ENCODE measurements around the gene PXK.
A peak's percentile ranks its signal among the peaks of the same experiment; 100 is the strongest.

Gene PXK

DNA sequence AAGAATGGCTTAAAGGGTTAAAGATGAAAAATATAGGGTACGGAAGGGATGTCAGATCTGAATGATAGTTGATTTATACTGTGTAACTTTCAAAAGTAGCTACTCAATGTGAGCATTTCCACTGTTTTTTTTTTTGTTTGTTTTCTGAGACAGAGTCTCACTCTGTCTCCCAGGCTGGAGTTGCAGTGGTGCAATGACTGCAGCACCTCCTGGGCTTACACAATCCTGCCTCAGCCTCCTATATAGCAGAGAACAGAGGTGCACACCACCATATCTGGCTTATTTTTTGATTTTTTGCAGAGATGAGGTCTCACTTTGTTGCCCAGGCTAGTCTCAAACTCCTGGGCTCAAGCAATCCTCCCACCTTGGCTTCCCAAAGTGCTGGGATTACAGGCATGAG, 9.9 kb upstream of the PXK start:
- H3K9ac ChIP-seq (ENCODE audit: low read depth in 1 of 2, low read length in 2 of 2) = no peak overlapping the region
- H3K27ac ChIP-seq (ENCODE audit: low read depth, low read length) = no peak overlapping the region
- H3K4me1 ChIP-seq (ENCODE audit: control insufficient read depth in 1 of 2, insufficient read depth in 2 of 2, low read length in 2 of 2) = peaks cover 4 to 19% of the 10 kb centered on the region in 2 donors
- peaks cover 3 to 19% of the 10 kb centered on the region in 2 donors for H3K36me3 ChIP-seq (ENCODE audit: control insufficient read depth in 1 of 2, insufficient read depth in 2 of 2, low read length in 2 of 2)
- H3K9me3 ChIP-seq (ENCODE audit: control insufficient read depth in 1 of 2, low read length in 2 of 2) = no peaks in the 10 kb centered on the region
- H3K4me3 ChIP-seq (ENCODE audit: low read depth in 1 of 2, low read length in 2 of 2) = no peak overlapping the region
- no peaks in the 10 kb centered on the region for H3K27me3 ChIP-seq (ENCODE audit: control insufficient read depth in 1 of 2, insufficient read depth in 2 of 2, low read length in 2 of 2)

- Histone ChIP-seq H3K4me3 (ENCODE audit: low read depth in 1 of 2, low read length in 2 of 2) (no peak overlapping the region), H3K36me3 (ENCODE audit: control insufficient read depth in 1 of 2, insufficient read depth in 2 of 2, low read length in 2 of 2) (peaks cover 0 to 10% of the 10 kb centered on the region in 2 donors), H3K9ac (ENCODE audit: low read depth in 1 of 2, low read length in 2 of 2) (no peak overlapping the region), H3K27me3 (ENCODE audit: control insufficient read depth in 1 of 2, insufficient read depth in 2 of 2, low read length in 2 of 2) (no peaks in the 10 kb centered on the region), H3K27ac (ENCODE audit: low read depth, low read length) (no peak overlapping the region), H3K9me3 (ENCODE audit: control insufficient read depth in 1 of 2, low read length in 2 of 2) (no peaks in the 10 kb centered on the region), H3K4me1 (ENCODE audit: control insufficient read depth in 1 of 2, insufficient read depth in 2 of 2, low read length in 2 of 2) (peaks cover 4 to 19% of the 10 kb centered on the region in 2 donors)
Observed at GRCh38 chr3:58323529-58324390, 8.9 kb upstream of the PXK start.

- no peaks in the 10 kb centered on the region for H3K27me3 ChIP-seq (ENCODE audit: control insufficient read depth in 1 of 2, insufficient read depth in 2 of 2, low read length in 2 of 2)
- peaks cover 4 to 19% of the 10 kb centered on the region in 2 donors for H3K4me1 ChIP-seq (ENCODE audit: control insufficient read depth in 1 of 2, insufficient read depth in 2 of 2, low read length in 2 of 2)
- H3K9ac ChIP-seq (ENCODE audit: low read depth in 1 of 2, low read length in 2 of 2) = no peak overlapping the region
- no peaks in the 10 kb centered on the region for H3K9me3 ChIP-seq (ENCODE audit: control insufficient read depth in 1 of 2, low read length in 2 of 2)
- H3K27ac ChIP-seq (ENCODE audit: low read depth, low read length) = peak overlapping the region; percentile 44
- no peak overlapping the region for H3K4me3 ChIP-seq (ENCODE audit: low read depth in 1 of 2, low read length in 2 of 2)
- H3K36me3 ChIP-seq (ENCODE audit: control insufficient read depth in 1 of 2, insufficient read depth in 2 of 2, low read length in 2 of 2) = peaks cover 0 to 2% of the 10 kb centered on the region in 2 donors
Observed at GRCh38 chr3:58324391-58325390, 8.0 kb upstream of the PXK start.

DNA sequence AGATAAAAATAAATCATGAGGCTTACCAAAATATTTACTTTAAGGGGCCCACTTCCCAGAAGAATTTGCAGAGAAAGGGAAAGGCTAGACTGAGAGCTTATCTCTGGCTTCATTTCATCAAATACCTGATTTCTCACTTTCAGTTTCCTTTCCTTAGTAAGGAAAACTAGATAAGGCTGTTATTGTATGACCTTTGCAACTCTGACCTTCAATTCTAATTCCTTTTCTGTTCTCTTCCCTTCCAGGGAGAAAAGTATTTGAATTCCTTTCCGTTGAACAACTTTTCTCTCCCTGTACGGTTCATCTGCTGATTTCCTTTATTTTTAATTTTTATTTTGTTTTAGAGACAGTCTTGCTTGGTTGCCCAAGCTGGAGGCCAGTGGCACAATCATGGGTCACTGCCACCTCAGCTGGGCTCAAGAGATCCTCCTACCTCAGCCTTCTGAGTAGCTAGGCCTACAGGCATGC, 7.1 kb upstream of the PXK start:
- no peaks in the 10 kb centered on the region for H3K27me3 ChIP-seq (ENCODE audit: control insufficient read depth in 1 of 2, insufficient read depth in 2 of 2, low read length in 2 of 2)
- no peaks in the 10 kb centered on the region for H3K9me3 ChIP-seq (ENCODE audit: control insufficient read depth in 1 of 2, low read length in 2 of 2)
- peak overlapping the region; percentile 44 for H3K27ac ChIP-seq (ENCODE audit: low read depth, low read length)
- no peaks in the 10 kb centered on the region for H3K36me3 ChIP-seq (ENCODE audit: control insufficient read depth in 1 of 2, insufficient read depth in 2 of 2, low read length in 2 of 2)
- H3K4me1 ChIP-seq (ENCODE audit: control insufficient read depth in 1 of 2, insufficient read depth in 2 of 2, low read length in 2 of 2) = peaks cover 4 to 19% of the 10 kb centered on the region in 2 donors
- H3K9ac ChIP-seq (ENCODE audit: low read depth in 1 of 2, low read length in 2 of 2) = no peak overlapping the region
- H3K4me3 ChIP-seq (ENCODE audit: low read depth in 1 of 2, low read length in 2 of 2) = no peak overlapping the region

DNA sequence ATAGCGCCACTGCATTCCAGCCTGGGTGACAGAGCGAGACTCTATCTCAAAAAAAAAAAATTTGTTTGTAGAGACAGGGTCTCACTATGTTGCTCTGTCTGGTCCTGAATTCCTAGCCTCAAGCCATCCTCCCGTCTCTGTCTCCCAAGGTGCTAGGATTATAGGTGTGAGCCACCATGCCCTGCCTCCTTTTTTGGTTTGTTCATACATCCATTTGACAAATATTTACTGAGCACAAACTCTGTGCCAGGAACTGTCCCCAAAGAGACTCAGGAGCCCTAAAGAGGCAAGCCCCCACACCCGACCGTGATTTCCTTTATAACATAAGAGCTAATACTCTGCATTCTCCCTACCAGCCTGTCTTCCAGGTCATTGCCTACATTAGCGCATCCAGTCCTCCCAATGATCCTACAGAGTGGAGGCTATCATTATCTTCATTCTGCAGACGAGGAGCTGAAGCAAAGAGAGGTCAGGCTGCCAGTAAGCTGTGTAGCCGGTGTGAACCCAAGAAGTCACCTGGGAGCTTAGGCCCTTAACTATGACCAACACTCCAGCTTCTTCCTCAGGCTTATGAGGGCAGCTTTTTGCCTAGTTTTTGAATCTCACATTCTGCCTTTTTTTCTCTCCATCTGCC, 6.3 kb upstream of the PXK start:
- Histone ChIP-seq H3K4me3 (ENCODE audit: low read depth in 1 of 2, low read length in 2 of 2) (no peak overlapping the region), H3K27ac (ENCODE audit: low read depth, low read length) (no peak overlapping the region), H3K4me1 (ENCODE audit: control insufficient read depth in 1 of 2, insufficient read depth in 2 of 2, low read length in 2 of 2) (peaks cover 4 to 19% of the 10 kb centered on the region in 2 donors), H3K36me3 (ENCODE audit: control insufficient read depth in 1 of 2, insufficient read depth in 2 of 2, low read length in 2 of 2) (no peaks in the 10 kb centered on the region), H3K9me3 (ENCODE audit: control insufficient read depth in 1 of 2, low read length in 2 of 2) (no peaks in the 10 kb centered on the region), H3K9ac (ENCODE audit: low read depth in 1 of 2, low read length in 2 of 2) (no peak overlapping the region), H3K27me3 (ENCODE audit: control insufficient read depth in 1 of 2, insufficient read depth in 2 of 2, low read length in 2 of 2) (no peaks in the 10 kb centered on the region)

DNA sequence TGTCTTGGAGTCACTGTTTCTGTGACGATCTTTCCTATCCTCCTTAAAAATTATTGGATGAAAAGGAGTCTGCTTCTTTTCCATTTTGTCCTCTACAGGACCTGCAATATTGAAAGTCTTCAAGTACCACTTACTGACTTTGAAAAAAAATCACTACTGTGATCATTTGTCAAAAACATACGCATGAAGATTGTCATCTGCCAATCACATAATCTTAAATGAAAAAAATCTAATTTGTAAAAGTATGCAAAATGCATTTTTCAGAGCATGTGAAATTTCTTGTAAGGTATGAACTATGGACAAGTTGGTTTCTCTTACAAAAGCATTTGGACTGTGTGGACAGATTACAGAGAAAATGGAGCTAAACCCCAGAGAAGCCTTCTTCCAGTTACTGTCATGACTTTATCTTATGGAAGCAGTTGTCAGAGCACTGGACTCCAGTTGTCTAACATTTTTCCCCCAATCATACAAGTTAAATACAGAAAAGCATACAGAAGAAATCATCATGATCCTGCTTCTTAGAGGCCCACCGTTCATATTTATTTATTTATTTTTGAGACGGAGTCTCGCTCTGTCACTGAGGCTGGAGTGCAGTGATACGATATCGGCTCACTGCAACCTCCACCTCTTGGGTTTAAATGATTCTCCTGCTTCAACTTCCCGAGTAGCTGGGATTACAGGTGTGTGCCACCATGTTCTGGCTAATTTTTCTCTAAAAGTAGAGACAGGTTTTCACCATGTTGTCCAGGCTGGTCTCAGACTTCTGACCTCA, 3.4 kb upstream of the PXK start:
- Histone ChIP-seq H3K4me1 (ENCODE audit: control insufficient read depth in 1 of 2, insufficient read depth in 2 of 2, low read length in 2 of 2) (peaks cover 14 to 27% of the 10 kb centered on the region in 2 donors), H3K36me3 (ENCODE audit: control insufficient read depth in 1 of 2, insufficient read depth in 2 of 2, low read length in 2 of 2) (no peaks in the 10 kb centered on the region), H3K27ac (ENCODE audit: low read depth, low read length) (no peak overlapping the region), H3K4me3 (ENCODE audit: low read depth in 1 of 2, low read length in 2 of 2) (no peak overlapping the region), H3K9ac (ENCODE audit: low read depth in 1 of 2, low read length in 2 of 2) (no peak overlapping the region), H3K9me3 (ENCODE audit: control insufficient read depth in 1 of 2, low read length in 2 of 2) (no peaks in the 10 kb centered on the region), H3K27me3 (ENCODE audit: control insufficient read depth in 1 of 2, insufficient read depth in 2 of 2, low read length in 2 of 2) (no peaks in the 10 kb centered on the region)

GRCh38 chr3:58329922-58330413, 2.7 kb upstream of the PXK start:
- Histone ChIP-seq H3K27me3 (ENCODE audit: control insufficient read depth in 1 of 2, insufficient read depth in 2 of 2, low read length in 2 of 2) (no peaks in the 10 kb centered on the region), H3K4me3 (ENCODE audit: low read depth in 1 of 2, low read length in 2 of 2) (no peak overlapping the region), H3K9ac (ENCODE audit: low read depth in 1 of 2, low read length in 2 of 2) (no peak overlapping the region), H3K9me3 (ENCODE audit: control insufficient read depth in 1 of 2, low read length in 2 of 2) (no peaks in the 10 kb centered on the region), H3K36me3 (ENCODE audit: control insufficient read depth in 1 of 2, insufficient read depth in 2 of 2, low read length in 2 of 2) (no peaks in the 10 kb centered on the region), H3K27ac (ENCODE audit: low read depth, low read length) (no peak overlapping the region), H3K4me1 (ENCODE audit: control insufficient read depth in 1 of 2, insufficient read depth in 2 of 2, low read length in 2 of 2) (peaks cover 17 to 25% of the 10 kb centered on the region in 2 donors)

GRCh38 chr3:58331593-58332152, 1.0 kb upstream of the PXK start:
- no peaks in the 10 kb centered on the region for H3K27me3 ChIP-seq (ENCODE audit: control insufficient read depth in 1 of 2, insufficient read depth in 2 of 2, low read length in 2 of 2)
- no peaks in the 10 kb centered on the region for H3K9me3 ChIP-seq (ENCODE audit: control insufficient read depth in 1 of 2, low read length in 2 of 2)
- H3K4me3 ChIP-seq (ENCODE audit: low read depth in 1 of 2, low read length in 2 of 2) = no peak overlapping the region
- H3K27ac ChIP-seq (ENCODE audit: low read depth, low read length) = no peak overlapping the region
- peaks cover 18 to 20% of the 10 kb centered on the region in 2 donors for H3K4me1 ChIP-seq (ENCODE audit: control insufficient read depth in 1 of 2, insufficient read depth in 2 of 2, low read length in 2 of 2)
- H3K9ac ChIP-seq (ENCODE audit: low read depth in 1 of 2, low read length in 2 of 2) = no peak overlapping the region
- H3K36me3 ChIP-seq (ENCODE audit: control insufficient read depth in 1 of 2, insufficient read depth in 2 of 2, low read length in 2 of 2) = no peaks in the 10 kb centered on the region

Measured in duodenal mucosa (tissue), 2 donors.